Kidney (tissue), 14 donors: Measurements from ENCODE around the gene PDE6B. TPM values are rescaled to one million over a fixed set of nuclear protein-coding genes. Genes with fewer than 3 reads are reported as not detected.

Source experiments
- DNase-seq, 5 donors: peaks; one replicate each; pipeline ENCODE4 v3.0.0-alpha.2; 2013 to 2020
- FAIRE-seq: peaks from 2 replicates; lab custom pipeline; 2012; peaks lifted over from hg19 to GRCh38; lab: Jason Lieb, UNC
- H3K27ac ChIP-seq, 2 donors: one replicate each; pipeline ENCODE4 v1.7.0; 2013; ENCODE audit warnings: low read depth in 2 of 2, low read length in 2 of 2, inconsistent platforms in 1 of 2
- H3K27me3 ChIP-seq: one replicate; pipeline ENCODE4 v1.7.1; 2013; ENCODE audit warnings: low read length, inconsistent platforms; ENCODE audit not compliant: control insufficient read depth, insufficient read depth
- H3K36me3 ChIP-seq, 3 donors: one replicate each; pipeline versions ENCODE4 v1.7.0 to v1.7.1; 2013; ENCODE audit warnings: low read length in 3 of 3, control low read depth in 1 of 3, inconsistent platforms in 1 of 3; ENCODE audit not compliant: insufficient read depth in 3 of 3, control insufficient read depth in 2 of 3
- H3K4me1 ChIP-seq, 3 donors: one replicate each; pipeline versions ENCODE4 v1.7.0 to v1.7.1; 2013; ENCODE audit warnings: low read length in 3 of 3, inconsistent platforms in 1 of 3, low read depth in 1 of 3; ENCODE audit not compliant: control insufficient read depth in 2 of 3, insufficient read depth in 2 of 3
- H3K4me3 ChIP-seq, 3 donors: one replicate each; pipeline versions ENCODE4 v1.7.0 to v1.8.1; 2013; ENCODE audit warnings: low read length in 3 of 3, control low read depth in 1 of 3, inconsistent platforms in 1 of 3
- H3K9ac ChIP-seq, 3 donors: one replicate each; pipeline versions ENCODE4 v1.7.0 to v1.7.1; 2013; ENCODE audit warnings: low read length in 3 of 3, control low read depth in 1 of 3, inconsistent platforms in 1 of 3
- H3K9me3 ChIP-seq, 3 donors: one replicate each; pipeline versions ENCODE4 v1.7.0 to v1.7.1; 2013; ENCODE audit warnings: low read length in 3 of 3, control low read depth in 1 of 3, inconsistent platforms in 1 of 3; ENCODE audit not compliant: control insufficient read depth in 2 of 3, insufficient read depth in 1 of 3
- CTCF ChIP-seq: IDR thresholded peaks from 3 replicates; pipeline ENCODE4 v1.5.1; 2012; ENCODE audit warnings: mild to moderate bottlenecking, moderate library complexity, borderline replicate concordance; ENCODE audit not compliant: insufficient read depth; ENCODE audit errors: extremely low read depth
- intact Hi-C: fragments of 100-400 bp; cut with DNase I; formaldehyde crosslinking; loops from one replicate; pipeline ENCODE4 v1.11.1; 2022
- polyA plus RNA-seq: library from polyadenylated mRNA; stranded (reverse); fragments of 350-450 nt; fragmentation: Illumina TruSeq; extraction: RNeasy Lipid Tissue Mini Kit (QIAGEN cat#74804); gene quantifications from one replicate; pipeline ENCODE4 v1.2.3, GENCODE V29; 2014; ENCODE audit warnings: low read depth, low replicate concordance; ENCODE audit not compliant: insufficient read depth
- total RNA-seq: library from RNA; stranded (reverse); fragmentation: NEBNext Ultra II Directional; extraction: Animal tissue kit (Norgen Biotek cat#: 25700); gene quantifications from one replicate; pipeline ENCODE4 v1.2.1, GENCODE V29; 2021
- donor health status: control.
- donor health status: control.
- donor health status: control.
- donor health status: control.
- donor health status: control.
- donor health status: DM: yes; HTN: yes; CAD: no.
- donor health status: Normal renal cell carcinoma (clear cell type).

Gene PDE6B
- total and polyA plus RNA-seq, 2 donors from 2014 or later, result 10.7 to 10.8 TPM

GRCh38 chr4:628821-629635 is 3.7 kb downstream of the PDE6B start:
- Histone ChIP-seq H3K4me1 (peaks cover 0 to 4% (median 0%) of the 10 kb centered on the region in 3 donors), H3K9me3 (peaks cover 0 to 4% (median 2%) of the 10 kb centered on the region in 3 donors), H3K9ac (no peak overlapping the region), H3K4me3 (no peak overlapping the region), H3K36me3 (no peaks in the 10 kb centered on the region), H3K27ac (no peak overlapping the region), H3K27me3 (no peaks in the 10 kb centered on the region)
- no peak for FAIRE-seq
- peak in 2 of 5 donors; percentile 37 to 63 for DNase-seq
- no peak for TF ChIP-seq CTCF
- intact Hi-C loops, result no loop called here

- peaks cover 0 to 4% (median 2%) of the 10 kb centered on the region in 3 donors for H3K9me3 ChIP-seq
- intact Hi-C loops, result no loop called here
- H3K9ac ChIP-seq, result no peak overlapping the region
- peaks cover 0 to 4% (median 0%) of the 10 kb centered on the region in 3 donors for H3K4me1 ChIP-seq
- H3K36me3 ChIP-seq, result no peaks in the 10 kb centered on the region
- FAIRE-seq, result no peak
- H3K4me3 ChIP-seq, result no peak overlapping the region
- H3K27me3 ChIP-seq, result no peaks in the 10 kb centered on the region
- DNase-seq, result peak in 2 of 5 donors; percentile 28 to 53
- TF ChIP-seq CTCF, result no peak
- no peak overlapping the region for H3K27ac ChIP-seq
Measured at GRCh38 chr4:629636-629914, 4.2 kb downstream of the PDE6B start.

- Histone ChIP-seq H3K27me3 (no peaks in the 10 kb centered on the region), H3K9ac (no peak overlapping the region), H3K4me3 (no peak overlapping the region), H3K27ac (no peak overlapping the region), H3K4me1 (peaks cover 0 to 2% (median 0%) of the 10 kb centered on the region in 3 donors), H3K36me3 (no peaks in the 10 kb centered on the region), H3K9me3 (peaks cover 0 to 4% (median 2%) of the 10 kb centered on the region in 3 donors)
- TF ChIP-seq CTCF, result no peak
- no peak for FAIRE-seq
- intact Hi-C loops, result no loop called here
- peak in 2 of 5 donors; percentile 31 to 41 for DNase-seq
Measured at GRCh38 chr4:629915-630641, 4.7 kb downstream of the PDE6B start.
